Cardiac atrium fibroblast (primary cell): ENCODE results near the gene SLC9A7. TPM values are rescaled to one million over a fixed set of nuclear protein-coding genes. Genes with fewer than 3 reads are reported as not detected.

Source experiments
- total RNA-seq: library from RNA; depleted of rRNA; stranded (reverse); fragments of >200 nt; gene quantifications from 2 replicates; pipeline ENCODE4 v1.2.3, GENCODE V29; 2015

Gene SLC9A7
- total RNA-seq, result 11.9 and 16.8 TPM in 2 replicates

GRCh38 chrX:46758956-46759644, at the start of gene SLC9A7:
TSS of gene SLC9A7 (minus strand) at chrX:46759118. CDS start at chrX:46759029, 89 bp downstream.

GRCh38 chrX:46573331-46573891, 185.5 kb downstream of the SLC9A7 start, which contains the start of gene CHST7:
TSS of gene CHST7 (plus strand) at chrX:46573765. CDS start at chrX:46573932, 167 bp downstream.

Other genes with a start within 250 kb of the SLC9A7 start
- 1.8 and 2.0 TPM in 2 replicates for gene ZNF674, start 213.7 kb downstream of the SLC9A7 start, total RNA-seq
- 28.7 and 38.2 TPM in 2 replicates for gene CHST7, start 185.4 kb downstream of the SLC9A7 start, total RNA-seq
- gene RP2, start 77.9 kb upstream of the SLC9A7 start, total RNA-seq, result 10.8 and 12.6 TPM in 2 replicates
- 1.5 and 3.4 TPM in 2 replicates for gene JADE3, start 153.3 kb upstream of the SLC9A7 start, total RNA-seq